Activated T-helper 1 cell treated with anti-CD3 and anti-CD28 coated beads, Interleukin-2, amount 50 U/mL, for 16 hours (primary cell): ENCODE results near the gene TFF2.

ENCODE experiments used
- DNase-seq, 2 donors: peaks; one replicate each; pipeline ENCODE4 v3.0.0-alpha.2; 2020; ENCODE audit warnings: low read depth in 1 of 2, low spot score in 1 of 2

Gene TFF2

DNA sequence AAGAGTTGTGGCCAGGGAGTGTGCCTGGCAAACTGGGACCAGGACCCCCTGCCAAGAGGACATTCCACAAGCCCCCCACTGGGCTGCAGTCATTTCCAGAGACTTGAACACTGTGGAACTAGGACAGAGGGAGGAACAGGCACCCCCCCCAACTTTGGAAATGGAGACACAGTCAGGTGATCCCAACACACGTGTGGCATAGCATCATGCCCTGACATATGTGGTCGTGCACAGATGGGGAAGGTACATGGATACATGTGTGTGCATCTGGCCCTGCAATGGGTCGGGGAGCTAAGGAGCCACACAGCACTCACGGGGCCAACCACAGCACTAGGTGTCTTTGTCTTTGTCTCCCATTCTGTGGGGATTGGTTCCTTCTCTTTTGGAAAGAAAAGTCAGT, 28.9 kb downstream of the TFF2 start:
- DNase-seq: no peak

DNA sequence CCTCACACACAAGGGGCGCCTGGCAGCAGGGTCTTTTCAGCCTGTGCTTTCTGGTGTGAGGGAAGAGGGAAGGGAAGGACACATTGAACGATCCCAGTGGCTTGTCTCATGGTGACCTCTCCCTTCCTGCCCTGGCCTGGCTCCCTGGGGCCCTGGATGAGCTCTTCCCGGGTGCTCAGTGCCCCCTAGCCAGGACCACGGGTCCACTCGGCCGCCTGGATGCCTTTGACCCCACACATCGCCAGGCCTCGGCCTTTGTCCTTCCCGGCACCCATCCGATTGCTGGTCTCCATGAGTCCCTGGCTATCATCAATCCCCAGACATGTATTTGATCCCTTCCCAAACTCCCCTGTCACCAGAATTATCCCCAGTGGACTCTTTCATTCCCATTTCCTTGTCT, 29.6 kb downstream of the TFF2 start:
- no peak for DNase-seq

DNA sequence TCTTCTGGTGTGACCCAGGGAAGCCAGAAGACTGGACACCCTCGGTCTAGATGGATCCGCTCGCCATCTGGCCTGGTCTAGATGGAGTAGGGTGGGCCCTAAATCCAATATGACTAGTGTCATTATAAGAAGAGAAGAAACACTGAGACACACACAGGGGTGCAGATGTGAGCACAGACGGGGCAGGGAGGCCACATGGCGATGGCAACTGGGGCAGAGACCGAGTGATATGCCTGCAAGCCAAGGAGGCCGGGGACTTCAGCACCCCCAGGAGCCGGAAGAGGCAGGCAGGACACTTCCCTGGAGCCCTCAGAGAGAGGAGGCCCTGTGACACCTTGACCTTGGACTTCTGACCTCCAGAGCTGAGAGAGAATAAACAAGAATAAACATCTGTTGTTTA, 30.0 kb downstream of the TFF2 start:
- no peak for DNase-seq

DNA sequence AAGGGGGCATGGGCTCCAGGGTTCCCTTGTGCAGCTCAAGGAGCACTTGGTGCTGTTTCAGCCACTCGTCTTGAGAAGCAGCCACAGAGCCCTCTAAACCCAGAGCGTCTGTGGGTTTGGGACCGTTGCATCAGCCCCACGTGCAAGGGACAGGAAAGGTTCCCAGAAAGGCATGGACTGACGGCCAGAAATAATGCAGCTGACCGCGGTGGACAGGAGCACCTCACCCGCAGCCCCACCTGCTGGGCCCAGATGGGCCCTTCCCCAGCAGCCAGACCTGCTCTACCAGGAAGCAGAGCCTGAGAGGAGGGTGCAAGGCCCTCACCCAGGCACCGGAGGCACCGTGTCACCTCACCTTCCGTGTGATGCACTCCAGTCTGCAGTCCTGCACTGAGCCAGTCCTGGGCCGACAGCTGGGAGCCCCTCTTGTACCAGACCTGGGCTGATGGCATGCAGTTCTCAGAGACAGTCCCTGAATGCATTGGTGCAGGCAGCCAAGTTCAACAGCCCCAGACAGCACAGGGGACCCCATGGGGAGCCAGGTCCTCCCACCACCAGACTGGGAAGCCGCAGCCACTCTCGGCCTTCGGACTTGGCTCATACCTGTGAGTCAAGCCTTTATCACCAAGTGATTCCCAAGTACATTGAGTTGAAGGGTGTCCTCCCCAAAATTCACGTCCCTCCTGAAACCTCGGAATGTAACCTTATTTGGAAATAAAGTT, 30.8 kb downstream of the TFF2 start:
- no peak for DNase-seq

DNA sequence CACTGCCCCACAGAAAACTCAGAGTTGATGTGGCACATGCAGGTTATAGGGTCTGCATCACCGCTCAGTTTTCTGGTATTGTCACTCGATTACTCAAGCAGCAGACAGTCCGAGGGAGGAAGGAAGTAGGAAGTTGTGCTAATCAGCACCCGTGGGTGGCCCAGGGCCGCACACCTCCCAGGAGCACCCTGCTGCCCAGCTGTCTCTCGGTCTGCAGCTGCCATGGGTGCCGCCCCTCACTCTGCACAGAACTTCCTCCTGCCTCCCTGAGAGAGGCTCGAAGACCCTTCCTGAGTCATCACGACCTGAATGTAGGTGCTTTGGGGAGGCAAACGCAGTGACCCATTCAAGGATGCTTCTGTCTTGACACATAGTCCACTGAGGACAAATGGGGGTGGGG, 31.4 kb downstream of the TFF2 start:
- no peak for DNase-seq

DNA sequence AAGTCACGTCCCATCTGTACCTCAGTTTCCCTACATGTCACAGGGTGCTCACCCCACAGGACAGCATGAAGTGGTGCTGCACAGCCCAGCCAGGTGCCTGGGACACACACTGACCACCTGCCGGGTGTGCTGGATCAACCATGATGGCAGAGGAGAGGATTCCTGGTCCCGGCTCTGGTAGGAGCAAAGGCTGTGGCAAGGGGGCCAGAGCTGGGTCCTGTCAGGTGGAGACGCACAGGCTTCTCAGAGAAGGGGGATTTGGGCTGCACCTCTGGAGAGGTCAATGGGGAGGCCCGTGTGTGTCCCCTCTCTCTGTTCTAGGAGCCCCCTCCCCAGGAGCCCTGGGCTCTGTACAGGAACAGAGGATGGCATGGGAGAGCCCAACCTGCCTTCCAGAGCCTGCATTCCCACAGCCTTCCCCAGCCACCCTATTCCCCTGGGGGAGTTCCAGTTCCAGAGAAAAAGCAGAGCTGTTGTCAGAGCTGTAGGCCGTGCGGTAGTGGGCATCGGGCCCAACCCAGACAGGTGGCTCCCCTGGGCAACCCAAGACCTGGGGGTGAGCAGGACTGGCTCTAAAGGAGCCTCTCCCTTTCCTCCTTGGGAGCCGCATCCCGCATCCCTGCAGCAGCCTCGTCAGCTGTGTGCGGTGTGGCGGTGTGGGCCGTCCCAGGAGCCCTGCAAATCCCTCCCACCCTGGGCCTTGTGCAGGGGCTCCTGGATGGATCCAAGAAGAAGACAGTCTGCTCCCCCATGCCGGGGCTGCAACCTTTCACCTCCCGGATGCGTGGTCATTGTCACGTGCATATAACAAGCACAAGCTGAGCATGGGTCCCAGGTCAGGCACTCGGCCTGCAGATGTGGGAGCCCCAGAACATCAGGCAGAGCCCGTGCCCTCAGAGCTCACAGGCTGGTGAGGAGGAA, 32.7 kb downstream of the TFF2 start:
- DNase-seq: no peak

DNA sequence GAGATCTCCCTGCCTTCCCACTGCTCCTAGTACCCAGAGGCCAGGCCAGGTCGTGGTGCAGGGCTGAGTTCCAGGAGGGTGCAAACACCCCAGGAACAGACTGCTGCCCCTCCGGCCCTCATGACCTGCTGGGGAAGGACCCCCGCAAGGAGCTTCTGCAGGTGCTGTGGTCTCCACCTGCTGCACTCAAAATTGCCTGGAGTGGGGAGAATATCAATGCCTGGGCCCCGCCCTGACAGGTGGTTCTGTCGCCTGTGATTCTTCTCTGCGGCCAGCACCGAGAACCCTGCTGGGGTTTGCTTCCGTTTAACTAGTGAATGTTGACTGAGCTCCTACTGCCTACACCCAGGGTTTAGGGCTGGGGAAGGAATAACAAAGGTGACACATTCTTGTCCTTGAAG, 33.5 kb downstream of the TFF2 start:
- no peak for DNase-seq

DNA sequence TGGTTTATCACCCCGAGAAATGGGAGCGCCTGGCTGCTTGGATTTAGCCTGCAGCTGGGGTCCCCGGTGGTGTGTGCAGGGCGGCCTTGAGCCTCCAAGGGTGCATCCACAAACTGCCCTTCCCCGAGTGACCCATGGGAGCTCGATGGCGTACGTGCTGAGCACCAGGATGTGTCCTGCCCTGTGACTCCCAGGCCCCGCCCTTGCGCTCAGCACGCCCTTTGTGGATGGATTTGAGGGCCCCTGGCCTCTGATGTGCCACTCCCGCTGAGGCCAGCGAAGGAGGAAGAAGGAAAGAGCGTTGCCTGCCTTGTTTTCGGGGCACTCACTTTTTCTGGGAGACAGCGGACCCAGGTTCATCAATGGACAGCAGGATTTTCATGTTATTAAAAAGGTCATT, 33.9 kb downstream of the TFF2 start:
- DNase-seq: no peak

DNA sequence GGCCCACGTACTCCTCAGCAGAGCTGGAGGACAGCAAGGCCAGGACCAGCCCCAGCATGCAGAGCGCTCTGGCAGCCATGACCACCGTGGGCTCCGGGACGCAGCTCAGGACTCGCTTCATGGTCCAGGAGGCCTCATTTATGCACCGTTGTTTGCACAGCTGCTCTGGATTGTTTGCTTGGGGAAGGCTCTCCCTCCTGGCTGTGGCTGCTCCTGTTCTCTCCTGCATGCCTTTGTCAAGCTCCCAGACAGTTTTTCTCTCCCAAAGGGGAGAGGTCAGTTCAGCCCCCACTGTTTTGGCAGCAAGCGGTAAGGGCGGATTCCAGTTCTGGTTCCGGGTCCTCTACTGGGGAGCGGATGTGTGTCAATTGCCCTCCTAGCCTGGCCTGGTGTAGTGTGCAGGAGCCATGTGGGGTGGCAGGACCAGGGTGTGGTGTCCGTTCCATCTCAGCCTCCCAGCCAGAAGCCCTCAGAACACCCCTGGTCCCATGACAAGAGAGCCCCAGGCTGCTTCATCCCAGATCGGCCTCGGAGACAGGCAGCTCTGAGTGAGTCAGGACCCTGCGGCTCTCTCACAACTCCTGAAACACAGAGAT, 35.4 kb downstream of the TFF2 start, which contains the start of gene TFF3:
Gene TFF3, minus strand, starts transcription at position 114 of the 596 bp plus-strand sequence. Its CDS starts 35 bp downstream, at position 79.
- no peak for DNase-seq

DNA sequence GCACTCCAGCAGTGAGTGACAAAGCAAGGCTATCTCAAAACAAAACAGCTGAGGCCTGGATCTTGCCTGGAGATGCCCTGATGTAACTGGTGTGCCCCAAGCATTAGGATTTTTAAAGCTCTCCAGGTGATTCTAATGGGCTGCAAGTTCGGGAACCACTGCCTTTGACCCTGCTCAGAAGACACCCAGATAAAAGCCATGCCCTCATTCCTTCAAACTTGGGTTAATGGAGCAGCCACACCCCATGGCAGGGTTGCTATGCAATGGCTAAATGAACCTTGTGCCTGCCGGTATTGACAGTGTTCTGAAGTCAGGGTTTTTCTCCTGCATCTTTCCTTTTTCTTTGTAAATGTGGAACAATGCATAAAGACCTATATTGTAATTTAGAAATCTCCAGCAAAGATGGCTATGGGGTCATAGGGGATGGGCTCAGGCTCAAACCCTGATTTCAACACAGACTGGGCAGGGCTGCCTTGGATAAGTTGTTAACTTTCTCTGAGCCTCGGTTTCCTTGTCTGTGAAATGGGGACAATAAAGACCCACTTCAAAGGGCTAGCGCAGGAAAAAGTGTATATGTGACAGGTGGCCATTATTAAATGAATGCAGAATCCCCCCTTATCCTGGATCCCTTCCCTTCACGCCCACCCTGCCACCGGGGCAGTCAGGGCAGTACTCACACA, 36.0 kb downstream of the TFF2 start:
- DNase-seq: no peak

DNA sequence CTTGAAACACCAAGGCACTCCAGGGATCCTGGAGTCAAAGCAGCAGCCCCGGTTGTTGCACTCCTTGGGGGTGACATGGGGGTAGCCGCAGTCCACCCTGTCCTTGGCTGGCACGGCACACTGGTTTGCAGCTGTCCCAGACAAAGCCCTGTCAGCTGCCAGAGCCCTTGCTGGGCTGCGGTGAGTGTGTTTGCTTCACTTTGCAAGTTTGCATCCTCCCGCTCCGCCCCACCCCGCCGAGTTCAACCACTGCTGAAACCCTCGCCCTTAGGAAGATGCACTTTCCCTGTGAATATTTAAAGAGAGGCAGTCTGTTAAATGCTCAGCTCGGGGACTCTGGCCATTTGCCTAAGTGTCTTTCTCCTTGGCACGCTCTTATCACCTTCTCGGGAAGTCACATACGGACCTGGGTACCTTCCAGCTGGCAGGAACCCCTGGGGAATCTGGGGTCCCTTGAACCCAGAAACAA, 37.3 kb downstream of the TFF2 start:
- DNase-seq: no peak

DNA sequence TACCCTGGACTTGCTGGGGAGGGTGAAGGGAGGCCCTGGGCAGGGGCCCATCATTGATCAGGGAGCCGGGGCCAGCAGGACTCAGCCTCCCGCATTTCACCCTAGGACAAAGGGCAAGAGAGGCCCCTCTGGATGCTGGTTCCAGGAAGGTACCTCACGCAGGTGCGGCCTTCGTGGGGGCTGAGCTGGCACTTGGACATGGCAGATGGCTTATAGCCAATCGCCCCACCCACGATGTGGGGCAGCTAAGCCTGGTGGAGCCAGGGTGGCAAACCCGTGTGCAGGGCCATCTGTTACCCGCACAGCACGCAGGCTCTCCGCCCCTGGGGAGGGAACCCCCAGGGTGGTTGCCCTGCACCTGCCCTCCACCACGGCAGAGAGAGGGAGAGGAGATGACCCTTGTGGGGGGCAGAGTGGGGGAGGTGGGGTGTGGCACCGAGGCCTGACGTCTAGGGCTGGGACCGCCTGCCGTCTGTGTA, 38.1 kb downstream of the TFF2 start:
- no peak for DNase-seq

DNA sequence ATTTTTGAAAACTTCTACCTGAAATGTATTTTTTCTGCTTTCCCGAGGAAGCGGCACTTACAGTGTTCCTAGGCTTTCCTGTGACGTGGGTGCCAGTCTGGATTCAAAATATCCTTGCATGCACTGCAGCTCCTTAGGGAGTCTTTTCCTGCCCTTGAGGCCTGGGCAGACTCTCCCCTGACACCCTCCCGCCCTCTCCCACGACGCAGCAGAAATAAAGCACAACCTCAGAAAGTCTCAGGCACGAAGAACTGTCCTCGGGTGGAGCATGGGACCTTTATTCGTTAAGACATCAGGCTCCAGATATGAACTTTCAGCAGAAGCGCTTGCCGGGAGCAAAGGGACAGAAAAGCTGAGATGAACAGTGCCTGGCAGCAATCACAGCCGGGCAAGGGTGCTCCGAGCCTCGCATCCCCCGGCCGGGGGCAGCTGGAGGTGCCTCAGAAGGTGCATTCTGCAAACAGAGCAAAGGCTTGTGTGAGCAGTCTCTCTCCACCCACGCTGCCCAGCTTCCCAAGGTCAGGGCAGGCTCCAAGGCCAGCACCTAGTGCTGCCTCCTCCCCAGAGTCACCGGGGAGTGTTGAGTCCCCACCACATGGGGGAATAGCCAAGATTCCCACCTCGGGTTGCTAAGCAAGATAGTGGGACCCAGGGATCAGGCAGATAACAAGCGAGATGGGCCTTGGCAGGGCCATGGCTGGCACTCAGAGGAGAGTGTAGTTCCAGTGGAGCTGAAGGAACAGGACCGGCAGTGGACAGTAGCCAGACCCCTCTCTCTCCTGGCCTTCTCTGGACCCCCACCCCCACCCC, 38.8 kb downstream of the TFF2 start:
- no peak for DNase-seq

DNA sequence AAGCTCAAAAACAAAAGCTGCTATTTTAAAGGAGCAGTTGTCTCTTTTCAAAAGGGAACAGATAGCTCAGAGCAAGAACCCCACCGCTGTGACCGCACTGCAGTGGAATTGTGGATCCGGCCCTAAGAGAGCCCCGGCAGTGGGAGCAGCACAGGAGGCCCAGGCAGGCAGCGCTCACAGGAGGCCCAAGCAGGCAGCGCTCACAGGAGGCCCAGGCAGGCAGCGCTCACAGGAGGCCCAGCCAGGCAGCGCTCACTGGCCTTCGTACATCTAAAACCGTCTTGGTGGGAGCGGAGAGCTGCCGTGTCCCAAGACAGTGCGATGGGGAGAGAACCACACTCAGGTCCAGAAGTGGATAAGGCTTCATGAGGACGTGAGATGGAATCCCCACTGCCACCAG, 39.6 kb downstream of the TFF2 start:
- no peak for DNase-seq

DNA sequence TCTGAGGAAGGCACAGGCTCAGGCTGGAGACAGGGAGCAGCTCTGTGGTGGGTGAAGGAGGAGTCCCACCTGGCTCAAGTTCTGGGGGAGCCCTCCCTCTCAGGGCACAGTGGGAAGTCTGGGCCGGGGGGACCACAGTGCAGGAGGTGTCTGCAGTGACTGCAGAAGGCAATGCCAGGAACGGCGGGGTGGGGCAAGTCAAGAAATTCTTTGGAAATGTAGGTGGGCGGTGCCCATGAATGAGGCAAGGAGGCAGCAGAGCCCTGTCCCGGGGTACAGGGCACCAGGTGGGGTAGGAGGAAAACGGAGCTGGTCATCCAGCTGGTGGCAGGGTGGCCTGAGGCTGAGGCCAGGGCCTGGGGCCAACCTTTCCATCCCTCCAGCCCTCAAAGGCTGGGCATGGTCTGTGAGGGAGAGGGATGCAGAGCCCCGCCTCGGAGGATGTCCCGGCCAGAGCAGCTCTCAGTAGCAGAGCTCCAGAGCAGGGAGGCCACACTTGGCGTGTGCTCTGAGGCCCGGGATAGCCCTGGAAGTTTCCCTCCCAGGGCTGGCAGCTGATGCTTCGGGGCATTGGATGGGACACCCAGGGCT, 40.3 kb downstream of the TFF2 start:
- DNase-seq: no peak

DNA sequence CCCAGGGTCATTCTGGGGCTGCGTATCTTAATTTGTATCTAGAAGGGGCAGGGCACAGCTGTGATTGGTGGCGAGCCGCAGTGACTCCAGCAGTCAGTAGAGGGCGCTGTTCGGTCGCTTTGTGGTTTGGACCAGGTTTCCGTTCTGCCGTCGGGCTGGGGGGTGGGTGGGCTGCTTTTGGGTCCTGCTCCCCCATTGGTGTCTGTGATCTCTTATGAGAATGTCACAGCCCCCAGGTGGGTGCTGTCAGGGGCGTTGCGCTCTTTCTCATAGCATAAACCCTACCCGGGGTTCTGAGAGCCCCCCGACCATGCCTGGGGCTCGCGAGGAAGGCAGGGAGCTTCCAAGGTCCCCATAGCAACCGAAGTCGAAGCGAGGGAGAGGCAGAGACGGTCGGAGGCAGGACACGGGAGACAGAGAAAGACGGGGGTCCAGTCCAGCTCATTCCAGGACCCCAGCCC, 41.0 kb downstream of the TFF2 start:
- peak; percentile 53 to 54 for DNase-seq

DNA sequence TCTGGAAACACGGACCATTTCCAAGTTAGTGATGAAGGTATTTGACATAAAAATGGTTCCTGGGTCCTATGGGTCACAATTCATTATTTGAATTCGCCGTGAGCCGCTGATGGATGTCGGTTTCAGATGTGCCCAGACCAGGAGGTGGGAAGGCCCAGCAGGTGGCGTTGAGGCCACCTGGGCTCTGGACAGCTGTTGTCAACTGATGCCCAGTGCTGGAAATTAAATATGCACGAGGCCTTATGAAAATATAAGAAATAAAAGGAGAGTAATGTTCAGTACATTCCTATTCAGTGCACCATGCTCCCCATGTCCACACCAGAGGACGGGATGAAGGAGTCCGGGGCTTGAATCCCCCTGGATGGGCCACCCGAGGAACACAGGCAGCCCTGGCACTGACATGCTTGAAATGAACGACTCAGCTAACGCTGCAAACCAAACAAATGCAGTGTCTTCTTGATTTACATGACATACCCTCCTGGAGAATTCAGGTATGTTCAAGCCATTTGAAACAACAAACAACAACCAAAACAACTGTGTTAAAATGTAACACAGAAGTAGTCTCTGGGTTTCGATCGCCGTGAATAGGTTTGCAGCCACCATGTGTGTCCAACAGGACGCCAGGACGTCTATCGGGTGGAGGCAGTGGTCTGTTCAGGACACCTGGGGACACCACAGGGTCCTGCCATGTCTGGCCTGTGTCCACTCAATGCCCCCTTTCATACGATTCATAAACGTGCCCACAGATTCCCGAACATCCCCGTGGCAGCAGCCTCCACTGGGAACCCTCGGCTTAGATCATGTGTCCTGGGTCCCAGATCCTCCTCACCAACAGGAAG, 41.7 kb downstream of the TFF2 start:
- DNase-seq: no peak

DNA sequence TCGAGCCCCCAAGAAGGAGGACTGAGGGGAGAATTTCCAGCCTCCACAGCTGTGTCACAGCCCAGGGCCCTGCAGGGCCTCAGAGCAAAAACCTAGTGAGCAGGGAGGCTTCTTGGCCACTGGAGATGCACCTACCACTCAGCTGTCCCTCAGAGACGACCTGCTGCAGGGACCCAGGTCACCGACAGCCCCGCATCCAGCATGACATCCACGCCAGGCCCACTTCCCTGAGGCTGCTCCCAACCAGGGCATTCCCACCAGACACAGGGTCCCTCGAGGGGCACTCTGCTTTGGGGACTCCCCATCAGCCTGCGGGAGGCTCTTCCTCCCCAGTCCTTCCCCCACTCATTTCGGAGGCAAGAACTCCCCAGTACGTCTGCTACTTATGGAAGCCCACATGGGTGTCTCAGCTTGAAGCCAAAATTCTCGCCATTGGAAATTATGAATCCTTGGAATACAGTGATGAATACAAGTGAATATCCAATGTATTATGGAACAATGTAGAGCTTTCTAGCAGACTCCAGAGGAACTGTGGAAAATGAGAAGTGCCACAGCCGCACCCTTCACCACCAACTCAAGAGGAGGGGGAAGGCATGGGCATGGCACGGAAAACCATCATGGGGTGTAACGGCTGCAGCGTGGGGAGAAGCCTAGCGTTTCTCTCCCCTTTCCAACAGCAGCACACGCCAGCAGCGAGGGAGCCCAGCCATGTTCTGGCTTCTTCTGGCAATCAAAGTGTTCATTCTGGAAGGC, 42.5 kb downstream of the TFF2 start:
- no peak for DNase-seq
